HCT116 (cell line): ENCODE measurements around the gene GRIA1.

ENCODE experiments used
- CBX3 ChIP-seq: IDR thresholded peaks from 2 replicates; pipeline ENCODE4 v1.6.1; 2012; ENCODE audit warnings: low read depth
- CEBPB ChIP-seq: IDR thresholded peaks from 2 replicates; pipeline ENCODE4 v1.6.1; 2012; ENCODE audit warnings: low read depth
- CTCF ChIP-seq, 3 experiments: fragments of 200-600 bp in 1 of 3; sonication (generic) in 1 of 3; IDR thresholded peaks in 2 of 3; conservative IDR thresholded peaks in 1 of 3; 2 replicates each; pipeline ENCODE4 v1.5.1; 2012 to 2017; ENCODE audit warnings: low read depth in 2 of 3, low read length in 2 of 3, antibody characterized with exemption in 1 of 3, borderline replicate concordance in 1 of 3, control low read depth in 1 of 3, mild to moderate bottlenecking in 1 of 3, mixed read lengths in 1 of 3, mixed run types in 1 of 3, moderate library complexity in 1 of 3; ENCODE audit not compliant: insufficient read depth in 1 of 3
- FOSL1 ChIP-seq: IDR thresholded peaks from 2 replicates; pipeline ENCODE4 v1.6.1; 2012; ENCODE audit warnings: low read depth
- MAX ChIP-seq: IDR thresholded peaks from 2 replicates; pipeline ENCODE4 v1.6.1; 2012
- POLR2A ChIP-seq: IDR thresholded peaks from 2 replicates; pipeline ENCODE4 v1.7.0; 2011; ENCODE audit warnings: borderline replicate concordance; ENCODE audit not compliant: insufficient read depth, insufficient read length; ENCODE audit errors: extremely low read depth
- POLR2AphosphoS5 ChIP-seq: IDR thresholded peaks from 2 replicates; pipeline ENCODE4 v1.6.1; 2011; ENCODE audit warnings: mild to moderate bottlenecking, low read depth, low read length, moderate library complexity
- RAD21 ChIP-seq: IDR thresholded peaks from 2 replicates; pipeline ENCODE4 v1.6.1; 2012; ENCODE audit warnings: low read depth, mild to moderate bottlenecking
- SIN3A ChIP-seq: IDR thresholded peaks from 2 replicates; pipeline ENCODE4 v1.6.1; 2012; ENCODE audit warnings: low read depth
- SP1 ChIP-seq: IDR thresholded peaks from 2 replicates; pipeline ENCODE4 v1.6.1; 2012; ENCODE audit warnings: low read depth
- YY1 ChIP-seq: IDR thresholded peaks from 2 replicates; pipeline ENCODE4 v1.6.1; 2011; ENCODE audit warnings: low read length, low read depth, moderate library complexity, mild to moderate bottlenecking; ENCODE audit not compliant: insufficient replicate concordance; ENCODE audit errors: extremely low read depth
- ZBTB33 ChIP-seq: IDR thresholded peaks from 2 replicates; pipeline ENCODE4 v1.6.1; 2011; ENCODE audit warnings: mild to moderate bottlenecking, low read length, moderate library complexity; ENCODE audit not compliant: insufficient replicate concordance; ENCODE audit errors: extremely low read depth
- ZNF274 ChIP-seq: fragments of 200-500 bp; sonication (Bioruptor generic); IDR thresholded peaks from 2 replicates; pipeline ENCODE4 v1.6.1; 2014; ENCODE audit warnings: mild to moderate bottlenecking, low read depth, low read length, inconsistent platforms

GRCh38 chr5:153659039-153659736, 168.7 kb downstream of the GRIA1 start:
- TF ChIP-seq SIN3A (no peak), CTCF (IDR thresholded peaks at IDR 0.05 in 2 of 3, conservative IDR thresholded peaks at IDR 0.05 in 1 of 3; ENCODE audit: borderline replicate concordance in 1 of 3, insufficient read depth in 1 of 3, low read depth in 2 of 3, low read length in 2 of 3) (no peak), POLR2A (no peak), CEBPB (no peak), YY1 (no peak), POLR2AphosphoS5 (no peak), RAD21 (no peak), MAX (no peak), FOSL1 (no peak), ZBTB33 (no peak), ZNF274 (no peak), CBX3 (no peak), SP1 (no peak)
